GM12878 (cell line): ENCODE results near the gene OSBPL5.

Source experiments
- MTA2 ChIP-seq: fragments of 450-650 bp; IDR thresholded peaks from 2 replicates; pipeline ENCODE4 v1.6.1; 2016; ENCODE audit warnings: low read depth, mild to moderate bottlenecking, moderate library complexity
- POLR2A ChIP-seq: IDR thresholded peaks from 2 replicates; pipeline ENCODE4 v1.6.1; 2011; ENCODE audit warnings: low read depth, mild to moderate bottlenecking, low read length
- POLR2AphosphoS5 ChIP-seq: IDR thresholded peaks from 2 replicates; pipeline ENCODE4 v1.6.1; 2011; ENCODE audit warnings: mild to moderate bottlenecking, low read length, inconsistent platforms
- YY1 ChIP-seq: IDR thresholded peaks from 2 replicates; pipeline ENCODE4 v1.6.1; 2011; ENCODE audit warnings: low read depth, mild to moderate bottlenecking, low read length
- ZNF274 ChIP-seq: IDR thresholded peaks from one replicate; pipeline ENCODE4 v1.8.0; 2011; ENCODE audit not compliant: insufficient read length, insufficient read depth
- TF ChIP-seq, protein P1 (sequence below), 3 experiments: IDR thresholded peaks in 2 of 3; conservative IDR thresholded peaks in 1 of 3; 2 replicates each; pipeline ENCODE4 v1.5.1; 2011; ENCODE audit warnings: low read depth in 3 of 3, low read length in 3 of 3, mild to moderate bottlenecking in 3 of 3, control low read depth in 2 of 3, moderate library complexity in 2 of 3, inconsistent platforms in 1 of 3, mixed read lengths in 1 of 3; ENCODE audit not compliant: control insufficient read depth in 2 of 3, insufficient read depth in 1 of 3; ENCODE audit errors: extremely low read depth in 1 of 3

- TF ChIP-seq POLR2A, result no peak
- no peak for TF ChIP-seq YY1
- no peak for TF ChIP-seq POLR2AphosphoS5
- no peak for TF ChIP-seq MTA2
- TF ChIP-seq, protein P1, sequence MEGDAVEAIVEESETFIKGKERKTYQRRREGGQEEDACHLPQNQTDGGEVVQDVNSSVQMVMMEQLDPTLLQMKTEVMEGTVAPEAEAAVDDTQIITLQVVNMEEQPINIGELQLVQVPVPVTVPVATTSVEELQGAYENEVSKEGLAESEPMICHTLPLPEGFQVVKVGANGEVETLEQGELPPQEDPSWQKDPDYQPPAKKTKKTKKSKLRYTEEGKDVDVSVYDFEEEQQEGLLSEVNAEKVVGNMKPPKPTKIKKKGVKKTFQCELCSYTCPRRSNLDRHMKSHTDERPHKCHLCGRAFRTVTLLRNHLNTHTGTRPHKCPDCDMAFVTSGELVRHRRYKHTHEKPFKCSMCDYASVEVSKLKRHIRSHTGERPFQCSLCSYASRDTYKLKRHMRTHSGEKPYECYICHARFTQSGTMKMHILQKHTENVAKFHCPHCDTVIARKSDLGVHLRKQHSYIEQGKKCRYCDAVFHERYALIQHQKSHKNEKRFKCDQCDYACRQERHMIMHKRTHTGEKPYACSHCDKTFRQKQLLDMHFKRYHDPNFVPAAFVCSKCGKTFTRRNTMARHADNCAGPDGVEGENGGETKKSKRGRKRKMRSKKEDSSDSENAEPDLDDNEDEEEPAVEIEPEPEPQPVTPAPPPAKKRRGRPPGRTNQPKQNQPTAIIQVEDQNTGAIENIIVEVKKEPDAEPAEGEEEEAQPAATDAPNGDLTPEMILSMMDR (IDR thresholded peaks at IDR 0.05 in 2 of 3, conservative IDR thresholded peaks at IDR 0.05 in 1 of 3; ENCODE audit: control insufficient read depth in 2 of 3, extremely low read depth in 1 of 3, insufficient read depth in 1 of 3, low read depth in 3 of 3, low read length in 3 of 3), result no peak
- TF ChIP-seq ZNF274, result no peak
Observed at GRCh38 chr11:3123305-3123704, 41.8 kb downstream of the OSBPL5 start.
